Peyer's patch (tissue), 4 donors: ENCODE results near the gene POLR2L. TPM values are rescaled to one million over a fixed set of nuclear protein-coding genes. Genes with fewer than 3 reads are reported as not detected.

Source experiments
- DNase-seq, 3 donors: peaks; one replicate each; pipeline ENCODE4 v3.0.0-alpha.2; 2017 to 2019
- H3K27ac ChIP-seq, 4 donors: fragments of 200-600 bp; sonication (generic); one replicate each; pipeline ENCODE4 v1.5.1; 2016 to 2019
- H3K27me3 ChIP-seq, 2 donors: fragments of 200-600 bp; sonication (generic); one replicate each; pipeline ENCODE4 v1.5.1; 2019
- H3K36me3 ChIP-seq, 3 donors: fragments of 200-600 bp; sonication (generic); one replicate each; pipeline ENCODE4 v1.5.1; 2016 to 2019
- H3K4me1 ChIP-seq, 4 donors: fragments of 200-600 bp; sonication (generic); one replicate each; pipeline ENCODE4 v1.5.1; 2016 to 2019
- H3K4me3 ChIP-seq, 4 donors: fragments of 200-600 bp; sonication (generic); 1 replicate in 3 of 4; 2 replicates in 1 of 4; pipeline ENCODE4 v1.5.1; 2016 to 2019; ENCODE audit warnings: mild to moderate bottlenecking in 1 of 4
- H3K9me3 ChIP-seq, 4 donors: fragments of 200-600 bp; sonication (generic); one replicate each; pipeline ENCODE4 v1.5.1; 2016 to 2019; ENCODE audit warnings: mild to moderate bottlenecking in 1 of 4
- POLR2A ChIP-seq, 2 donors: fragments of 450-650 bp; IDR thresholded peaks; one replicate each; pipeline ENCODE4 v1.5.1; 2017; ENCODE audit warnings: antibody characterized with exemption in 2 of 2, mild to moderate bottlenecking in 2 of 2, moderate library complexity in 2 of 2
- total RNA-seq, 4 donors: library from RNA; depleted of rRNA; stranded (reverse); fragments of >200 nt; gene quantifications; one replicate each; pipeline ENCODE4 v1.1.0, GENCODE V29; 2016
- TF ChIP-seq, protein P1 (sequence below), 6 experiments: fragments of 450-650 bp in 4 of 6; fragments of 200-600 bp in 2 of 6; sonication (generic) in 1 of 6; IDR thresholded peaks; one replicate each; pipeline ENCODE4 v1.5.1; 2017 to 2019; ENCODE audit warnings: antibody characterized with exemption in 6 of 6, mild to moderate bottlenecking in 3 of 6, moderate library complexity in 1 of 6

POLR2L gene
- 10 to 100 TPM; 37.8 to 67.1 (median 44.8) TPM for total RNA-seq

DNA sequence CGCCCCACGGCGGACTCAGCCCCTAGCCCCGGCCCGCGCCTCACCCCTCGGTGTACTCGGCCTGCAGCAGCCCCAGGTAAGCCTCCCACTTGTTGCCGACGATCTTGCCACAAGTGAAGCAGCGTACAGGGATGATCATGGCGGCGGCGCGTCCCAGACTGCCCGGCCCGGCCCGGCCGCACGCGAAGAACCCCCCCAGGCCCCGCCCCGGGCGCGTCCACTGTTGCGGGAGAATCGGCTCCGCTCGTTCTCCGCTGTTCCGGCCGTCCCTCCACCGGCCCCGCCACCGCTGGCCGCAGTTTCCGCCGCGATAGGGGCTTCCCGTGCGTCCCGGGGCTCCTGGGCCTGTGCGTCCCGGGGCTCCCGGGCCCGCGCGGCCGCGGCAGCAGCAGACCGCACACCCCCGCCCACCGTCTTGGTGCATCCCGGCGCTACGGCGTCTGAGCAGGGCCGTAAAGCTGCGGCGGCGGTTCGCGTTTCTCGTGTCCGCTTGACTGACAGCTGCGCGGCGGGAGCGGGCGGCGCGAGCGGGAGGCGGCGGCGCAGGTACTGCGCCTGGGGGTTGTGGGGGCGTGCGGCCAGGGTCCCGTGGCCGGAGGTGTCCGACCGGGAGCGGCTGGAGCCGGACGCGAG lies at the start of gene POLR2L, which contains the start of gene TSPAN4:
Gene POLR2L (minus strand): TSS at position 160 of the 633 bp plus-strand sequence. CDS start 21 bp downstream, at position 139.
Gene TSPAN4 (plus strand): TSS at position 483 of the 633 bp plus-strand sequence. CDS start 7,453 bp downstream, outside the sequence.
- peaks cover 0 to 30% (median 0%) of the 10 kb centered on the region in 3 donors for H3K36me3 ChIP-seq
- peak within 1 kb of the TSS; percentile 88 to 96 (median 92) for H3K27ac ChIP-seq
- H3K9me3 ChIP-seq: no peaks in the 10 kb centered on the region
- DNase-seq: peak; percentile 84 to 95 (median 94)
- peak within 1 kb of the TSS; percentile 72 to 99 (median 94) for H3K4me3 ChIP-seq
- no peaks in the 10 kb centered on the region for H3K27me3 ChIP-seq
- peaks cover 10 to 66% (median 24%) of the 10 kb centered on the region in 4 donors for H3K4me1 ChIP-seq
- peak; percentile 85 to 94 for TF ChIP-seq POLR2A (IDR thresholded peaks at IDR 0.05)
- TF ChIP-seq, protein P1, sequence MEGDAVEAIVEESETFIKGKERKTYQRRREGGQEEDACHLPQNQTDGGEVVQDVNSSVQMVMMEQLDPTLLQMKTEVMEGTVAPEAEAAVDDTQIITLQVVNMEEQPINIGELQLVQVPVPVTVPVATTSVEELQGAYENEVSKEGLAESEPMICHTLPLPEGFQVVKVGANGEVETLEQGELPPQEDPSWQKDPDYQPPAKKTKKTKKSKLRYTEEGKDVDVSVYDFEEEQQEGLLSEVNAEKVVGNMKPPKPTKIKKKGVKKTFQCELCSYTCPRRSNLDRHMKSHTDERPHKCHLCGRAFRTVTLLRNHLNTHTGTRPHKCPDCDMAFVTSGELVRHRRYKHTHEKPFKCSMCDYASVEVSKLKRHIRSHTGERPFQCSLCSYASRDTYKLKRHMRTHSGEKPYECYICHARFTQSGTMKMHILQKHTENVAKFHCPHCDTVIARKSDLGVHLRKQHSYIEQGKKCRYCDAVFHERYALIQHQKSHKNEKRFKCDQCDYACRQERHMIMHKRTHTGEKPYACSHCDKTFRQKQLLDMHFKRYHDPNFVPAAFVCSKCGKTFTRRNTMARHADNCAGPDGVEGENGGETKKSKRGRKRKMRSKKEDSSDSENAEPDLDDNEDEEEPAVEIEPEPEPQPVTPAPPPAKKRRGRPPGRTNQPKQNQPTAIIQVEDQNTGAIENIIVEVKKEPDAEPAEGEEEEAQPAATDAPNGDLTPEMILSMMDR (IDR thresholded peaks at IDR 0.05): peak in 3 of 6 experiments; percentile 26 to 38 (median 28)

DNA sequence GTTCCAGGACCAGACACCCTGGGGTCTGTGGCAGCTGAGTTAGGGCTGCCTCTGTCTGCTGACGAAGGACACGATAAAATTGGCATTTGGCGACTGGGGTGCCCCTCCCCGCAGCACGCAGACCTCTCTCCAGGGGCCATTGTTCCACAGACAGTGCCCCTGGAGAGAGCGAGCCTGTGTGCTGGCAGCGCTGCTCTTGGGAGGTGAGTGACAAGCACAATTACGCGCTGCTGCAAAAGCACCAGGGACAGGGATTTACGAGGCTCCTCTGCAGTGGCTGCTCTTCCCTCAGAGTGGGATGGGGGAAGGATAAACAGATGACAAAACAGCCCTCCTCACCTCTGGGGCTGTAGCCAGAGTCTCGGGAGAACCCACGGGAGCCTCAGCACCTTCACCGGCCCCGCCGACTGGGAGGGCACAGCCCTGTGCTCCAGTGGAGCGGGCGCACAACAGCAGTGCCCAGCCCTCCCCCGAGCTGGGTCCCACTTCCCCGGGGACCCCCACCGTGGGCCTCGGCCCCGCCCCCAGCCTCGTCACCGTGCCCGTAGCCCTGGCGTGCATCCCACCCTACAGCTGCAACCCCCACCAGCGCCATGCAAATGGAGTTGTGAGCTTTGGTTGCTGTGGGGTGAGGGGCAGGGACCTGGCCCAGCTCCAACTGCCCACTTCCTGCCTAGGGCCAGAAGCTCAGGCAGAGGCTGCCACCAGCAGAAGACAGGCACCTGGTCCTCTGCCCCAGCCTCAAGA lies 48.6 kb upstream of the POLR2L start:
- DNase-seq: no peak
- Histone ChIP-seq H3K27ac (no peak overlapping the region), H3K36me3 (peaks cover 0 to 10% (median 0%) of the 10 kb centered on the region in 3 donors), H3K9me3 (no peaks in the 10 kb centered on the region), H3K27me3 (no peaks in the 10 kb centered on the region), H3K4me3 (no peak overlapping the region), H3K4me1 (no peaks in the 10 kb centered on the region)
- no peak for TF ChIP-seq POLR2A (IDR thresholded peaks at IDR 0.05)
- TF ChIP-seq, protein P1 (IDR thresholded peaks at IDR 0.05): no peak

- Histone ChIP-seq H3K27ac (no peak overlapping the region), H3K4me3 (no peak overlapping the region), H3K4me1 (no peaks in the 10 kb centered on the region), H3K36me3 (peaks cover 0 to 10% (median 0%) of the 10 kb centered on the region in 3 donors), H3K9me3 (no peaks in the 10 kb centered on the region), H3K27me3 (no peaks in the 10 kb centered on the region)
- no peak for TF ChIP-seq POLR2A (IDR thresholded peaks at IDR 0.05)
- TF ChIP-seq, protein P1 (IDR thresholded peaks at IDR 0.05): no peak
- DNase-seq: no peak
Observed at GRCh38 chr11:889687-890475, 47.6 kb upstream of the POLR2L start.

DNA sequence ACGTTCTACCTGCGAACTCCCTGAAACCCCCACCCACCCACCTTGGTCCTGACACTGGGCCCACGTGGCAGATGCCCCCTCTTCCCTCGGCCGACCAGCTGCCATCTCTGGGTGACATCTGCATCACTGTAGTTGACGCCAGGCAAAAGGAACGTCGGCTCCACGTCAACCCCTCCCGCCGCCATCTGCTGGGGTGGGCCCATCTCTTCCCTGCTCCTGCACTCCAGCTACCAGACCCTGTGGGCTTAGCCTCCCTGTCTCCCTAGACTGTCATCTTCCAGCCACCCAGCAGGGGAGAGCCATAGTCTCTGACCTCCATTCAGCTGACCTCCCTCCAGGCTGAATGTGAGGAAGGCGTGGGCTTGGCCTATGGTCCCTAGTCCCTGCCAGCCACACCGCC lies 46.9 kb upstream of the POLR2L start:
- Histone ChIP-seq H3K27ac (no peak overlapping the region), H3K9me3 (no peaks in the 10 kb centered on the region), H3K4me3 (no peak overlapping the region), H3K36me3 (peaks cover 0 to 10% (median 0%) of the 10 kb centered on the region in 3 donors), H3K27me3 (no peaks in the 10 kb centered on the region), H3K4me1 (no peaks in the 10 kb centered on the region)
- DNase-seq: no peak
- TF ChIP-seq, protein P1 (IDR thresholded peaks at IDR 0.05): no peak
- no peak for TF ChIP-seq POLR2A (IDR thresholded peaks at IDR 0.05)
